Prostate gland (tissue), 2 donors: Measurements from ENCODE around the gene CSRP2.

Source experiments
- CTCF ChIP-seq, 4 experiments: fragments of 200-600 bp in 2 of 4; fragments of 450-650 bp in 2 of 4; sonication (generic) in 2 of 4; IDR thresholded peaks; 1 replicate in 3 of 4; 2 replicates in 1 of 4; pipeline ENCODE4 v1.5.1; 2016 to 2019; ENCODE audit warnings: antibody characterized with exemption in 4 of 4, mild to moderate bottlenecking in 2 of 4, moderate library complexity in 2 of 4
- POLR2A ChIP-seq: fragments of 450-650 bp; IDR thresholded peaks from one replicate; pipeline ENCODE4 v1.6.1; 2016; ENCODE audit warnings: antibody characterized with exemption, mild to moderate bottlenecking
- POLR2AphosphoS5 ChIP-seq: sonication (generic); formaldehyde crosslinking; IDR thresholded peaks from one replicate; pipeline ENCODE4 v1.6.1; 2017; ENCODE audit warnings: antibody characterized with exemption

DNA sequence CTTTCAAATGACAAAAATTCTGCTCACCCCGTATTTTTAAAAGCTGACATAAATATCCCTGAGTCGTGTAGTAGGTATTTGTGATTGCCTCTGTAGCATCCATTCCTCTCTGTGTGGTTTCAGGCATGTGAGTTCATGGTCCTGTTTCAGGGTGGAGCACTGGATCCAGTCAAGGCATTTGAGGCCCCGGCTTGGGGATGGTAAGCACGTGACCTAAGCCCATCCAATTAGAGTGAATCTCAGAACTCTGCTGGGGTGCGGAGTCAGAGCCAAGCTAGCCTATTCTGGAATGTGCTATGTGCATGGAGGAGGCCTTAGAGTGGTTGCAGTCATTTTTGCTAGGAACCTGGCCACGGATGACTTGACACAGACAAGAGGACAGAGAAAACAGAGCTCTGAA lies 4.3 kb upstream of the CSRP2 start:
- no peak for TF ChIP-seq POLR2A
- no peak for TF ChIP-seq CTCF (IDR thresholded peaks at IDR 0.05)
- no peak for TF ChIP-seq POLR2AphosphoS5
